HG02642 (cell line): ENCODE results near the gene CAP2.
"Not testable (repeated sequence)": the region's sequence is repeated elsewhere in the genome, so short reads cannot be mapped to it uniquely, and the experiment has no call there.

Experiments
- ATAC-seq: cut with Tn5 transposase; IDR thresholded peaks from one replicate; pipeline ENCODE4 v1.9.1; 2021; ENCODE audit warnings: mild to moderate bottlenecking; ENCODE audit not compliant: unreplicated experiment, poor library complexity

CAP2 gene

GRCh38 chr6:17431581-17431980 is 38.2 kb downstream of the CAP2 start:
- ATAC-seq: no peak

- no peak for ATAC-seq
Observed at GRCh38 chr6:17432356-17432755, 39.0 kb downstream of the CAP2 start.

- no peak for ATAC-seq
Observed at GRCh38 chr6:17439243-17439993, 46.0 kb downstream of the CAP2 start.

- not testable (repeated sequence) for ATAC-seq
Observed at GRCh38 chr6:17440811-17441210, 47.4 kb downstream of the CAP2 start.

- ATAC-seq: no peak
Observed at GRCh38 chr6:17442196-17442595, 48.8 kb downstream of the CAP2 start.

GRCh38 chr6:17446713-17447112 is 53.3 kb downstream of the CAP2 start:
- ATAC-seq: no peak

- ATAC-seq: no peak
Observed at GRCh38 chr6:17448165-17448564, 54.8 kb downstream of the CAP2 start.

GRCh38 chr6:17450397-17450796 is 57.0 kb downstream of the CAP2 start:
- no peak for ATAC-seq

GRCh38 chr6:17450832-17451231 is 57.4 kb downstream of the CAP2 start:
- ATAC-seq: no peak

- ATAC-seq: no peak
Observed at GRCh38 chr6:17452096-17452495, 58.7 kb downstream of the CAP2 start.

- no peak for ATAC-seq
Observed at GRCh38 chr6:17454316-17455005, 61.1 kb downstream of the CAP2 start.

GRCh38 chr6:17455919-17456318 is 62.5 kb downstream of the CAP2 start:
- ATAC-seq: no peak

GRCh38 chr6:17456711-17457110 is 63.3 kb downstream of the CAP2 start:
- no peak for ATAC-seq

- no peak for ATAC-seq
Observed at GRCh38 chr6:17457405-17457804, 64.0 kb downstream of the CAP2 start.

GRCh38 chr6:17457956-17458355 is 64.6 kb downstream of the CAP2 start:
- no peak for ATAC-seq

GRCh38 chr6:17458966-17459365 is 65.6 kb downstream of the CAP2 start:
- ATAC-seq: no peak

GRCh38 chr6:17460862-17461261 is 67.5 kb downstream of the CAP2 start:
- ATAC-seq: no peak

GRCh38 chr6:17466147-17466546 is 72.8 kb downstream of the CAP2 start:
- ATAC-seq: no peak

- no peak for ATAC-seq
Observed at GRCh38 chr6:17466707-17467106, 73.3 kb downstream of the CAP2 start.

GRCh38 chr6:17469006-17469832 is 75.8 kb downstream of the CAP2 start:
- ATAC-seq: no peak
